ENCODE data around the gene NUCKS1.

The NUCKS1 gene

GRCh38 chr1:205770618-205771017 is 20.6 kb upstream of the NUCKS1 start:
- no peak for DNase-seq (ENCODE audit: low spot score)

- peak; percentile 63 for DNase-seq (ENCODE audit: low spot score)
Measured at GRCh38 chr1:205769641-205770365, 19.8 kb upstream of the NUCKS1 start.

GRCh38 chr1:205767248-205767647 is 17.3 kb upstream of the NUCKS1 start:
- DNase-seq (ENCODE audit: low spot score), result no peak

- no peak for DNase-seq (ENCODE audit: low spot score)
Measured at GRCh38 chr1:205766570-205766969, 16.6 kb upstream of the NUCKS1 start.

GRCh38 chr1:205766038-205766437 is 16.1 kb upstream of the NUCKS1 start:
- peak; percentile 31 for DNase-seq (ENCODE audit: low spot score)

GRCh38 chr1:205764578-205764977 is 14.6 kb upstream of the NUCKS1 start:
- no peak for DNase-seq (ENCODE audit: low spot score)

GRCh38 chr1:205763980-205764379 is 14.0 kb upstream of the NUCKS1 start:
- no peak for DNase-seq (ENCODE audit: low spot score)

GRCh38 chr1:205760606-205761005 is 10.6 kb upstream of the NUCKS1 start:
- DNase-seq (ENCODE audit: low spot score), result no peak

GRCh38 chr1:205756552-205756951 is 6.6 kb upstream of the NUCKS1 start:
- DNase-seq (ENCODE audit: low spot score), result no peak

- DNase-seq (ENCODE audit: low spot score), result no peak
Measured at GRCh38 chr1:205754857-205755256, 4.9 kb upstream of the NUCKS1 start.

- no peak for DNase-seq (ENCODE audit: low spot score)
Measured at GRCh38 chr1:205751036-205751651, 1.2 kb upstream of the NUCKS1 start.

- DNase-seq (ENCODE audit: low spot score), result peak; percentile 95
Measured at GRCh38 chr1:205749234-205750137, 496 bp downstream of the NUCKS1 start.

- DNase-seq (ENCODE audit: low spot score), result peak; percentile 46
Measured at GRCh38 chr1:205748403-205749233, 1.4 kb downstream of the NUCKS1 start.

- no peak for DNase-seq (ENCODE audit: low spot score)
Measured at GRCh38 chr1:205746757-205747412, 3.1 kb downstream of the NUCKS1 start.

GRCh38 chr1:205744403-205744802 is 5.6 kb downstream of the NUCKS1 start:
- DNase-seq (ENCODE audit: low spot score), result no peak

- DNase-seq (ENCODE audit: low spot score), result no peak
Measured at GRCh38 chr1:205743977-205744376, 6.0 kb downstream of the NUCKS1 start.

GRCh38 chr1:205741681-205742080 is 8.3 kb downstream of the NUCKS1 start:
- DNase-seq (ENCODE audit: low spot score), result no peak

GRCh38 chr1:205739348-205740160 is 10.4 kb downstream of the NUCKS1 start:
- DNase-seq (ENCODE audit: low spot score), result no peak

GRCh38 chr1:205735218-205735617 is 14.8 kb downstream of the NUCKS1 start:
- no peak for DNase-seq (ENCODE audit: low spot score)

- DNase-seq (ENCODE audit: low spot score), result no peak
Measured at GRCh38 chr1:205733438-205734175, 16.4 kb downstream of the NUCKS1 start.

Data from AG08396 (cell line).